Stimulated activated CD8-positive, alpha-beta memory T cell treated with anti-CD3 and anti-CD28 coated beads, Interleukin-15, amount 100 ng/mL, for 1 hour (primary cell): Measurements from ENCODE around the gene PDE10A.

Experiments
- DNase-seq: peaks from one replicate; pipeline ENCODE4 v3.0.0-alpha.2; 2020; ENCODE audit warnings: low read depth

Gene PDE10A

GRCh38 chr6:165662749-165663376 lies at the start of gene PDE10A:
Gene PDE10A (minus strand): TSS chr6:165663241. CDS start chr6:165662811, 430 bp downstream.
- no peak for DNase-seq

GRCh38 chr6:165708985-165709576 lies 46.0 kb upstream of the PDE10A start:
- no peak for DNase-seq

- DNase-seq = no peak
Measured at GRCh38 chr6:165707067-165707853, 44.2 kb upstream of the PDE10A start.

GRCh38 chr6:165705941-165706340 lies 42.9 kb upstream of the PDE10A start:
- DNase-seq = no peak

- no peak for DNase-seq
Measured at GRCh38 chr6:165704045-165704748, 41.2 kb upstream of the PDE10A start.

- no peak for DNase-seq
Measured at GRCh38 chr6:165702669-165703068, 39.6 kb upstream of the PDE10A start.

- no peak for DNase-seq
Measured at GRCh38 chr6:165701564-165702354, 38.7 kb upstream of the PDE10A start.

- no peak for DNase-seq
Measured at GRCh38 chr6:165701005-165701404, 38.0 kb upstream of the PDE10A start.

GRCh38 chr6:165698868-165699267 lies 35.8 kb upstream of the PDE10A start:
- DNase-seq = no peak

- no peak for DNase-seq
Measured at GRCh38 chr6:165697171-165697570, 34.1 kb upstream of the PDE10A start.

- DNase-seq = no peak
Measured at GRCh38 chr6:165695722-165696515, 32.9 kb upstream of the PDE10A start.

GRCh38 chr6:165694296-165694695 lies 31.3 kb upstream of the PDE10A start:
- DNase-seq = no peak

GRCh38 chr6:165692106-165692653 lies 29.1 kb upstream of the PDE10A start:
- no peak for DNase-seq

- no peak for DNase-seq
Measured at GRCh38 chr6:165689699-165690098, 26.7 kb upstream of the PDE10A start.

- no peak for DNase-seq
Measured at GRCh38 chr6:165686596-165687365, 23.7 kb upstream of the PDE10A start.

GRCh38 chr6:165685302-165685701 lies 22.3 kb upstream of the PDE10A start:
- no peak for DNase-seq

GRCh38 chr6:165684333-165684732 lies 21.3 kb upstream of the PDE10A start:
- DNase-seq = no peak

GRCh38 chr6:165680975-165681374 lies 17.9 kb upstream of the PDE10A start:
- no peak for DNase-seq

GRCh38 chr6:165679326-165679725 lies 16.3 kb upstream of the PDE10A start:
- no peak for DNase-seq

GRCh38 chr6:165678904-165679303 lies 15.9 kb upstream of the PDE10A start:
- DNase-seq = no peak
